SK-N-SH treated with all-trans-retinoic acid at 6 μM for 48 hours (cell line): ENCODE results near the gene SH3PXD2B.

Experiments
- CSDC2 ChIP-seq: fragments of 250-450 bp; sonication (Bioruptor Pico); IDR thresholded peaks from 2 replicates; pipeline ENCODE4 v1.5.0; 2020; ENCODE audit warnings: mild to moderate bottlenecking, moderate library complexity
- GLIS3 ChIP-seq: fragments of 250-450 bp; sonication (Bioruptor Pico); IDR thresholded peaks from 2 replicates; pipeline ENCODE4 v1.5.0; 2020; ENCODE audit warnings: mild to moderate bottlenecking, moderate library complexity
- OSR1 ChIP-seq: fragments of 250-450 bp; sonication (Bioruptor Pico); IDR thresholded peaks from 2 replicates; pipeline ENCODE4 v1.8.0; 2022; ENCODE audit warnings: moderate library complexity, mild to moderate bottlenecking, inconsistent platforms
- PPARA ChIP-seq: fragments of 250-450 bp; sonication (Bioruptor Pico); IDR thresholded peaks from 2 replicates; pipeline ENCODE4 v1.5.0; 2020; ENCODE audit warnings: mild to moderate bottlenecking, borderline replicate concordance
- ZNF70 ChIP-seq: fragments of 450-650 bp; formaldehyde crosslinking; IDR thresholded peaks from 2 replicates; pipeline ENCODE4 v1.5.0; 2020; ENCODE audit warnings: mild to moderate bottlenecking, moderate library complexity
- TF ChIP-seq, protein P1 (sequence below): fragments of 250-450 bp; sonication (Bioruptor Pico); IDR thresholded peaks from 2 replicates; pipeline ENCODE4 v1.8.0; 2021; ENCODE audit warnings: low read depth, mild to moderate bottlenecking, moderate library complexity, borderline replicate concordance
- TF ChIP-seq, protein P2 (sequence below): fragments of 250-450 bp; sonication (Bioruptor Pico); IDR thresholded peaks from 2 replicates; pipeline ENCODE4 v1.5.1; 2020; ENCODE audit warnings: low read depth, mild to moderate bottlenecking, moderate library complexity
- TF ChIP-seq, protein P3 (sequence below): fragments of 250-450 bp; sonication (Bioruptor Pico); IDR thresholded peaks from 2 replicates; pipeline ENCODE4 v1.5.0; 2020; ENCODE audit warnings: mild to moderate bottlenecking, moderate library complexity

DNA sequence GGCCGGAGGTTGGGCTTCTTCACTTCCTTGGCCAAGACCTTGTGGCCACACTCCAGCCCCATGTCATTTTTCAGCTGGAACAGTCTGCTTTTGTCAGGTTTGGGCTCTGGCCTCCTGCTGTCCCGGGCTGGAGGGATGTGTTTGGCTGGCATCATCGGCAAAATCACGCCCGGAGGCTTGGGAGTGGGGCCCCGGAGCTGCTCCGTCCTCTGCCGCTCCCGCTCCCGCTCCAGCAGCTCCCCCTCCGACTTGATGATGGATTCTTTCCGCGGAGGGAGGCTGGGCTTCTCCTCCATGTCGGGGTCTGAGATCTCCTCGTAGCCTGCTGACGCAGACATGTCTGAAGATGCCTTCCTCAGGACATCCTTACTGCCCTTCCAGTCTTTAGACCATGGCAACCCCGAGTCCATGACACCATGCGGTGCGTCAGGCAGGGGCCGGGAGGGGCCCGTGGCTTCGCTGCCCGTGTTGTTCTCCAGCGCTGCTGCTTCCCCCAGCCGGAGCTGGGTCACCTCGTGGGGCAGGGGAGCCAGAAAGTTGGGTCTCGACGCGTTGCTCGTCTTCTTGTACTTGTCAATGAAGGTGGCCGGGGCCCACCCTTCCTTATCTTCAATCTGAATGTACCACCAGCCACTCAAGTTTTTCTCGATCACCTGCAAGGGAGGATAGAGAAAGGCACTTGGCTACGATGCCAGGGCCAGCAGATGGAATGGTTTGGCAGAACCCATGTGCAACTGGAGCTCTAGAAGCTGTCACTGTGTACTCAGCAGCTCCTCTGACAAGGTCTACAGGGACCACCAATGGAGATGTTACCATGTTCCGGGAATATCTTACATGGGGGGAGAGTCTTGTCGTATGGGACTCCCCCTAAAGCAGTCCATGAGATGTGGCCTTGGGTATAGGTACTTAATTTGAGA is 114.8 kb downstream of the SH3PXD2B start:
- TF ChIP-seq ZNF70 (CRISPR knock-in tag) (no peak), CSDC2 (CRISPR knock-in tag) (no peak), PPARA (CRISPR knock-in tag) (no peak), OSR1 (CRISPR knock-in tag) (no peak), GLIS3 (CRISPR knock-in tag) (no peak)
- TF ChIP-seq, protein P1, sequence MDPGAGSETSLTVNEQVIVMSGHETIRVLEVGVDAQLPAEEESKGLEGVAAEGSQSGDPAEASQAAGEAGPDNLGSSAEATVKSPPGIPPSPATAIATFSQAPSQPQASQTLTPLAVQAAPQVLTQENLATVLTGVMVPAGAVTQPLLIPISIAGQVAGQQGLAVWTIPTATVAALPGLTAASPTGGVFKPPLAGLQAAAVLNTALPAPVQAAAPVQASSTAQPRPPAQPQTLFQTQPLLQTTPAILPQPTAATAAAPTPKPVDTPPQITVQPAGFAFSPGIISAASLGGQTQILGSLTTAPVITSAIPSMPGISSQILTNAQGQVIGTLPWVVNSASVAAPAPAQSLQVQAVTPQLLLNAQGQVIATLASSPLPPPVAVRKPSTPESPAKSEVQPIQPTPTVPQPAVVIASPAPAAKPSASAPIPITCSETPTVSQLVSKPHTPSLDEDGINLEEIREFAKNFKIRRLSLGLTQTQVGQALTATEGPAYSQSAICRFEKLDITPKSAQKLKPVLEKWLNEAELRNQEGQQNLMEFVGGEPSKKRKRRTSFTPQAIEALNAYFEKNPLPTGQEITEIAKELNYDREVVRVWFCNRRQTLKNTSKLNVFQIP (CRISPR knock-in tag): no peak
- TF ChIP-seq, protein P2, sequence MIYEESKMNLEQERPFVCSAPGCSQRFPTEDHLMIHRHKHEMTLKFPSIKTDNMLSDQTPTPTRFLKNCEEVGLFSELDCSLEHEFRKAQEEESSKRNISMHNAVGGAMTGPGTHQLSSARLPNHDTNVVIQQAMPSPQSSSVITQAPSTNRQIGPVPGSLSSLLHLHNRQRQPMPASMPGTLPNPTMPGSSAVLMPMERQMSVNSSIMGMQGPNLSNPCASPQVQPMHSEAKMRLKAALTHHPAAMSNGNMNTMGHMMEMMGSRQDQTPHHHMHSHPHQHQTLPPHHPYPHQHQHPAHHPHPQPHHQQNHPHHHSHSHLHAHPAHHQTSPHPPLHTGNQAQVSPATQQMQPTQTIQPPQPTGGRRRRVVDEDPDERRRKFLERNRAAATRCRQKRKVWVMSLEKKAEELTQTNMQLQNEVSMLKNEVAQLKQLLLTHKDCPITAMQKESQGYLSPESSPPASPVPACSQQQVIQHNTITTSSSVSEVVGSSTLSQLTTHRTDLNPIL (CRISPR knock-in tag): no peak
- TF ChIP-seq, protein P3, sequence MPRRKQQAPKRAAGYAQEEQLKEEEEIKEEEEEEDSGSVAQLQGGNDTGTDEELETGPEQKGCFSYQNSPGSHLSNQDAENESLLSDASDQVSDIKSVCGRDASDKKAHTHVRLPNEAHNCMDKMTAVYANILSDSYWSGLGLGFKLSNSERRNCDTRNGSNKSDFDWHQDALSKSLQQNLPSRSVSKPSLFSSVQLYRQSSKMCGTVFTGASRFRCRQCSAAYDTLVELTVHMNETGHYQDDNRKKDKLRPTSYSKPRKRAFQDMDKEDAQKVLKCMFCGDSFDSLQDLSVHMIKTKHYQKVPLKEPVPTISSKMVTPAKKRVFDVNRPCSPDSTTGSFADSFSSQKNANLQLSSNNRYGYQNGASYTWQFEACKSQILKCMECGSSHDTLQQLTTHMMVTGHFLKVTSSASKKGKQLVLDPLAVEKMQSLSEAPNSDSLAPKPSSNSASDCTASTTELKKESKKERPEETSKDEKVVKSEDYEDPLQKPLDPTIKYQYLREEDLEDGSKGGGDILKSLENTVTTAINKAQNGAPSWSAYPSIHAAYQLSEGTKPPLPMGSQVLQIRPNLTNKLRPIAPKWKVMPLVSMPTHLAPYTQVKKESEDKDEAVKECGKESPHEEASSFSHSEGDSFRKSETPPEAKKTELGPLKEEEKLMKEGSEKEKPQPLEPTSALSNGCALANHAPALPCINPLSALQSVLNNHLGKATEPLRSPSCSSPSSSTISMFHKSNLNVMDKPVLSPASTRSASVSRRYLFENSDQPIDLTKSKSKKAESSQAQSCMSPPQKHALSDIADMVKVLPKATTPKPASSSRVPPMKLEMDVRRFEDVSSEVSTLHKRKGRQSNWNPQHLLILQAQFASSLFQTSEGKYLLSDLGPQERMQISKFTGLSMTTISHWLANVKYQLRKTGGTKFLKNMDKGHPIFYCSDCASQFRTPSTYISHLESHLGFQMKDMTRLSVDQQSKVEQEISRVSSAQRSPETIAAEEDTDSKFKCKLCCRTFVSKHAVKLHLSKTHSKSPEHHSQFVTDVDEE (CRISPR knock-in tag): no peak
